ENCODE measurements around the gene APCDD1. TPM values are rescaled to one million over a fixed set of nuclear protein-coding genes. Genes with fewer than 3 reads are reported as not detected.
"Not testable (repeated sequence)": the region's sequence is repeated elsewhere in the genome, so short reads cannot be mapped to it uniquely, and the experiment has no call there.

The APCDD1 gene
- polyA plus RNA-seq, 1 experiment, result 0.01 TPM

- Histone ChIP-seq H3K27me3 (ENCODE audit: control insufficient read depth, insufficient read depth, low read length) (peaks cover 9% of the 10 kb centered on the region), H3K27ac (ENCODE audit: low read depth, low read length) (no peak overlapping the region)
- POLR2A ChIA-PET, result no interaction called here
Measured at GRCh38 chr18:10463741-10464140, 9.3 kb downstream of the APCDD1 start.

GRCh38 chr18:10464161-10464648 is 9.8 kb downstream of the APCDD1 start:
- CTCF ChIA-PET; H3K27me3 ChIP-seq (ENCODE audit: control insufficient read depth, insufficient read depth, low read length); H3K4me3 ChIP-seq (ENCODE audit: low read depth, low read length); POLR2A ChIA-PET; H3K27ac ChIP-seq (ENCODE audit: low read depth, low read length); DNase-seq (ENCODE audit: low read depth, low spot score); H3K9me3 ChIP-seq (ENCODE audit: control insufficient read depth, insufficient read depth, low read length): not testable (repeated sequence)

More at GRCh38 chr18:10463741-10464140, 9.3 kb downstream of the APCDD1 start:
- Histone ChIP-seq H3K4me3 (ENCODE audit: low read depth, low read length) (no peak overlapping the region), H3K9me3 (ENCODE audit: control insufficient read depth, insufficient read depth, low read length) (no peaks in the 10 kb centered on the region)
- no peak for TF ChIP-seq CTCF (IDR thresholded peaks at IDR 0.05; ENCODE audit: low read depth, low read length)
- CTCF ChIA-PET, result no interaction called here
- DNase-seq (ENCODE audit: low read depth, low spot score), result no peak

DNA sequence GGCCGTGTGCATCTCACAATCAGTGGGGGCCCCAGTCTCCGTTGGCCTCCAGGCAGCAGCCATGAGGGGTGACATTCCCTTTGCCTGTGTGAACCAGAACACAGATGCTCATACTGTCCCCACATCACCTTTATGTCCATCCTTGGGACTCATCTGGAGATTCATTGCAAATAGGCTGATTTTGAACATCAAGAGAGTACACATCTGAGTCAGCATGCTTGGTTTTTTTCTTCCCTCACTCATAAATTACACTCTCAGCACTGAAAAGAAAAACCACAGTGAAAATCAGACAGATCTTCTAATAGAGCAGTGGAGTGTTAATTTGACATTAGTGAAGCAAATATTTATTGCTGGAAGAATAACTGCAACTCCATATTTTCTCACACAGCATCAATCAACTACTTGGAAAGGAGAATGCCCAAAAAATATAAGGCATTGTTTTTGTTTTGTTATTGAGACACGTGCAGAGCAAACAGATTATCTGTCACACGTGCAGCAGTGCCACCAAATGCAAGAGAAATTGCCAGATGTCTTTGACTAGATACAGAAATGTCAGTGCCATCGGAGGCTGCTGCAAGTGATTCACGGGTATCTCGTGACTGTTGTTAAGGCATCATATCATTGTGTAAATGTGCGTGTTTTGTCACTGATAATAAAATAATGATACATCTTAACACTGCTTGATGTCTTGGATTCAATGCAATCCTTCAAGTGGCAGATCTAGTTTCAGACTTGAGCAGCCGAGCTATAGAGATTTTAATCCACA is 10.9 kb downstream of the APCDD1 start:
- TF ChIP-seq CTCF (IDR thresholded peaks at IDR 0.05; ENCODE audit: low read depth, low read length), result no peak
- ChIA-PET CTCF (no interaction called here), POLR2A (no interaction called here)
- no peaks in the 10 kb centered on the region for H3K9me3 ChIP-seq (ENCODE audit: control insufficient read depth, insufficient read depth, low read length)
- H3K27ac ChIP-seq (ENCODE audit: low read depth, low read length), result no peak overlapping the region
- DNase-seq (ENCODE audit: low read depth, low spot score), result no peak
- no peak overlapping the region for H3K4me3 ChIP-seq (ENCODE audit: low read depth, low read length)
- H3K27me3 ChIP-seq (ENCODE audit: control insufficient read depth, insufficient read depth, low read length), result peaks cover 9% of the 10 kb centered on the region

GRCh38 chr18:10470429-10470828 is 16.0 kb downstream of the APCDD1 start:
- H3K9me3 ChIP-seq (ENCODE audit: control insufficient read depth, insufficient read depth, low read length), result no peaks in the 10 kb centered on the region; the same call in 1 of the 2 replicates
- ChIA-PET POLR2A (no interaction called here), CTCF (no interaction called here)
- no peak for TF ChIP-seq CTCF (IDR thresholded peaks at IDR 0.05; ENCODE audit: low read depth, low read length)
- peaks cover 10% of the 10 kb centered on the region for H3K27me3 ChIP-seq (ENCODE audit: control insufficient read depth, insufficient read depth, low read length)
- no peak overlapping the region for H3K4me3 ChIP-seq (ENCODE audit: low read depth, low read length)
- no peak for DNase-seq (ENCODE audit: low read depth, low spot score)
- H3K27ac ChIP-seq (ENCODE audit: low read depth, low read length), result no peak overlapping the region

- ChIA-PET CTCF (no interaction called here), POLR2A (no interaction called here)
- TF ChIP-seq CTCF (IDR thresholded peaks at IDR 0.05; ENCODE audit: low read depth, low read length), result no peak
- Histone ChIP-seq H3K27ac (ENCODE audit: low read depth, low read length) (no peak overlapping the region), H3K9me3 (ENCODE audit: control insufficient read depth, insufficient read depth, low read length) (no peaks in the 10 kb centered on the region; the same call in 1 of the 2 replicates), H3K27me3 (ENCODE audit: control insufficient read depth, insufficient read depth, low read length) (peaks cover 7% of the 10 kb centered on the region), H3K4me3 (ENCODE audit: low read depth, low read length) (no peak overlapping the region)
- no peak for DNase-seq (ENCODE audit: low read depth, low spot score)
Measured at GRCh38 chr18:10471574-10471973, 17.1 kb downstream of the APCDD1 start.

All from AG04450 (cell line).